ENCODE results near the gene USP40. TPM values are rescaled to one million over a fixed set of nuclear protein-coding genes. Genes with fewer than 3 reads are reported as not detected.

The USP40 gene
- total and polyA plus RNA-seq, 9 donors = 18.0 to 44.6 (median 36.1) TPM

DNA sequence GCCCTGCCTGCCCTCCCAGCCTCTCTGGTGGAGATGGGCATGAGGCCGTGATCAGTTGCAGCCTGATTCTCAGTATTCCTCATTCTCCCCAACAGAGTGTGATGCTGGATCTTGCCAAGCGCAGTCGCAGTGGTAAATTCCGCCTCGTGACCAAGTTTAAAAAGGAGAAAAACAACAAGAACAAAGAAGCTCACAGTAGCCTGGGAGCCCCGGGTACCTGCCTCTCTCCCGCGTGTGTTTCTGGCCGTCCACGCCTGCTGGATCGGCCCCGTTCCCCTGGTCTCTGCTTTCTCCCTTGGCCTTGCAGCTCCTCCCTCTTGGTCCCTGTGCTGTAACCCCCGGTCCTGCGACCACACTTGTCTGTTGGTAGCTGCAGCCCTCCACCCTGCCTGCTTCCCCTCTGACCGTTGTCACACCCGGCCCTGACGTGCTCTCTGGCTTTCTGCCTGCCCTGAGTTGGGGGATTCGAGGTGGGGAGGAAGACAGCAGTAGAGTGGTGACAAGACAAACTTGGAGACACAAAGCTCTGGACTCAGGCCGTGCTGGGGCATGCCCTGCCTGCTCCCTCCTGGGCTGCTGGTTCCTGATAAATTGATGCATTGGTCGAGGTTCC, 99.5 kb downstream of the USP40 start:
- TF ChIP-seq EP300 (IDR thresholded peaks at IDR 0.05) (no peak), POLR2A (IDR thresholded peaks at IDR 0.05) (no peak)
- TF ChIP-seq, protein P1, sequence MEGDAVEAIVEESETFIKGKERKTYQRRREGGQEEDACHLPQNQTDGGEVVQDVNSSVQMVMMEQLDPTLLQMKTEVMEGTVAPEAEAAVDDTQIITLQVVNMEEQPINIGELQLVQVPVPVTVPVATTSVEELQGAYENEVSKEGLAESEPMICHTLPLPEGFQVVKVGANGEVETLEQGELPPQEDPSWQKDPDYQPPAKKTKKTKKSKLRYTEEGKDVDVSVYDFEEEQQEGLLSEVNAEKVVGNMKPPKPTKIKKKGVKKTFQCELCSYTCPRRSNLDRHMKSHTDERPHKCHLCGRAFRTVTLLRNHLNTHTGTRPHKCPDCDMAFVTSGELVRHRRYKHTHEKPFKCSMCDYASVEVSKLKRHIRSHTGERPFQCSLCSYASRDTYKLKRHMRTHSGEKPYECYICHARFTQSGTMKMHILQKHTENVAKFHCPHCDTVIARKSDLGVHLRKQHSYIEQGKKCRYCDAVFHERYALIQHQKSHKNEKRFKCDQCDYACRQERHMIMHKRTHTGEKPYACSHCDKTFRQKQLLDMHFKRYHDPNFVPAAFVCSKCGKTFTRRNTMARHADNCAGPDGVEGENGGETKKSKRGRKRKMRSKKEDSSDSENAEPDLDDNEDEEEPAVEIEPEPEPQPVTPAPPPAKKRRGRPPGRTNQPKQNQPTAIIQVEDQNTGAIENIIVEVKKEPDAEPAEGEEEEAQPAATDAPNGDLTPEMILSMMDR (IDR thresholded peaks at IDR 0.05) = no peak
- Histone ChIP-seq H3K27ac (no peak overlapping the region), H3K4me3 (no peak overlapping the region), H3K27me3 (no peaks in the 10 kb centered on the region), H3K4me1 (ENCODE audit: insufficient read depth) (peaks cover 11% of the 10 kb centered on the region), H3K9me3 (no peaks in the 10 kb centered on the region), H3K36me3 (no peaks in the 10 kb centered on the region)
- intact Hi-C loops (cut with DNase I) = no loop called here
- WGBS, 3 donors = 88 to 92% (median 89%) methylated on average over 20 of the region's 20 CpGs
- DNase-seq = peak in 3 of 5 donors; percentile 19 to 29 (median 27)

DNA sequence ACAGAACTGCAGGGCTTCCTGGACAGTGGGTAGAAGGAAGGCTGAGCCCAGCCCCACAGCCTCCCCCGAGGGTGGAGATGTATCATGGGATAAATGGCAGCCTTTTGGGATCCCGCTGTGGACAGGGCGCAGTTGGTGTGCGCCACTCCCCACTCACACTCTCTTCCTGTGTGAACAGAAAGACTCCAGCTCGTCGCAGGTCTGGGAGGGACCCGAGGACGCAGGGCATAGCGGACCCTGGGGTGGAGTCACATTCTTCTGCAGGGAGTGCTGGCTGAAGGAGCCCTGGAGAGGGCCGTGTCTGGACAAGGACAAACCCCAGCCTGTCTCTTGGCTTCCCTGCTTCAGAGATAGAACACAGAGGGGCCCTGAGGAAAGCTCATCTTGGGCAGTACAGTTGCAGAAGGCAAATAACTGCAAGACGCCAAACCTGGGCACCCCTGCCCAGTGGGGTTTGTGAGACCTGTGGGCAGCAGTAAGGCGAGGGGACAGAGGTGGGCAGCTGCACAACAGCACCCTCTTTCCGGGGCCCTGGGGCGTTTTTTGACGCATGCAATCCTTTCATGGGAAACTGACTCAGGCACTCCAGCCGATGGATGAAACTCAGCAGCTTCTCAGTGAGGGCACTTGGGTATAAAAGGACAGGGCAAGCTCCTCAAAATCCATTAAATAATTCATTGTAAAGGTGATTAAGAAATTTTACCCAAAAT, 101.9 kb downstream of the USP40 start:
- H3K4me1 ChIP-seq (ENCODE audit: insufficient read depth) = peaks cover 5% of the 10 kb centered on the region
- H3K27me3 ChIP-seq = no peaks in the 10 kb centered on the region
- H3K36me3 ChIP-seq = no peaks in the 10 kb centered on the region
- intact Hi-C loops (cut with DNase I) = no loop called here
- no peaks in the 10 kb centered on the region for H3K9me3 ChIP-seq
- no peak overlapping the region for H3K4me3 ChIP-seq
- DNase-seq = peak in 2 of 5 donors; percentile 17 to 25
- WGBS, 3 donors = 71 to 86% (median 85%) methylated on average over 16 of the region's 16 CpGs
- H3K27ac ChIP-seq = no peak overlapping the region
- TF ChIP-seq POLR2A (IDR thresholded peaks at IDR 0.05) (no peak), EP300 (IDR thresholded peaks at IDR 0.05) (no peak)
- TF ChIP-seq, protein P1 (IDR thresholded peaks at IDR 0.05) = no peak

DNA sequence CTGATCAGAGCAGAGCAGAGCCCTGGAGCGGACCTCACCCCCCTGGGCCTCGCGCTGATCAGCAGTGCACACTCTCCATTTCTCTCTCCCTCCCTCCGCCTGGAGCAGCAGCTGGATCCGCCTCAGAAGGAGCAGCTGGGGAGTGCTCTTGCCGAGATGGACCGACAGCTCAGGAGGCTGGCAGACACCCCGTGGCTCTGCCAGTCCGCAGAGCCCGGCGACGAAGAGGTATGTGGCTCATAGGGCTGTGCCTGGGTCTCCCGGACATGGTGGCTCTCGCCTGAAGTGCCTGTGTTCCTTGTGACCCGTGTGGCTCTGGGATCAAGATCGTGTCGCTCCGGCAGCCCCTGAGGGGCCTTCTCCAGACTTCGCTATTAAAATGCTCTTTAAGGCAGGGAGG, 102.5 kb downstream of the USP40 start:
- 90 to 93% (median 91%) methylated on average over 19 of the region's 19 CpGs for WGBS, 3 donors
- no peaks in the 10 kb centered on the region for H3K27me3 ChIP-seq
- no peak overlapping the region for H3K4me3 ChIP-seq
- intact Hi-C loops (cut with DNase I) = no loop called here
- H3K27ac ChIP-seq = no peak overlapping the region
- no peaks in the 10 kb centered on the region for H3K9me3 ChIP-seq
- TF ChIP-seq POLR2A (IDR thresholded peaks at IDR 0.05) (no peak), EP300 (IDR thresholded peaks at IDR 0.05) (no peak)
- TF ChIP-seq, protein P1 (IDR thresholded peaks at IDR 0.05) = no peak
- DNase-seq = peak in 2 of 5 donors; percentile 11 to 26
- peaks cover under 1% of the 10 kb centered on the region for H3K4me1 ChIP-seq (ENCODE audit: insufficient read depth)
- no peaks in the 10 kb centered on the region for H3K36me3 ChIP-seq

DNA sequence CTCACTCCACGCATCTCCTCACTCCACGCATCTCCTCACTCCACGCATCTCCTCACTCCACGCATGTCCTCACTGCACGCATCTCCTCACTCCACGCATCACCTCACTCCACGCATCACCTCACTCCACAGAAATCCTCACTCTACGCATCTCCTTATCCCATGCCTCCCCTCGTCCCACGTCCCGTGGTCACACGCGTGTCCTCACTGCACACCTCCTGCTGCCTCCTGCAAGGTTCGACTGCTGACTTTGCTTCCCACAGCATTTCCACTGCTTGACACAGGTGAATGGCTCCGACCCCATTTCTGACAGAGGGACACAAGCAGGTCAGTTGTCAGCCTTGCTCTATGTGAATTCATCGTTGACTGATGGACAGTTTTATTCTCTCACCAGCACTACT, 103.0 kb downstream of the USP40 start:
- H3K27ac ChIP-seq = no peak overlapping the region
- no peaks in the 10 kb centered on the region for H3K36me3 ChIP-seq
- H3K9me3 ChIP-seq = no peaks in the 10 kb centered on the region
- H3K4me3 ChIP-seq = no peak overlapping the region
- peak in 2 of 5 donors; percentile 12 to 18 for DNase-seq
- intact Hi-C loops (cut with DNase I) = no loop called here
- H3K4me1 ChIP-seq (ENCODE audit: insufficient read depth) = no peaks in the 10 kb centered on the region
- 92 to 97% (median 95%) methylated on average over 16 of the region's 16 CpGs for WGBS, 3 donors
- no peaks in the 10 kb centered on the region for H3K27me3 ChIP-seq
- TF ChIP-seq EP300 (IDR thresholded peaks at IDR 0.05) = no peak
- no peak for TF ChIP-seq POLR2A (IDR thresholded peaks at IDR 0.05)
- TF ChIP-seq, protein P1 (IDR thresholded peaks at IDR 0.05) = no peak

Measured in ovary (tissue), 9 donors.